CD14-positive monocyte (primary cell): ENCODE data around the gene RAVER1. TPM values are rescaled to one million over a fixed set of nuclear protein-coding genes. Genes with fewer than 3 reads are reported as not detected.

ENCODE experiments used
- DNase-seq, 3 donors: peaks; one replicate each; pipeline ENCODE4 v3.0.0-alpha.2; 2011 to 2022
- H2AFZ ChIP-seq: 2 replicates; pipeline ENCODE4 v1.6.0; 2012; ENCODE audit warnings: mild to moderate bottlenecking, low read depth, low read length, inconsistent platforms; ENCODE audit not compliant: insufficient read depth, poor library complexity, severe bottlenecking
- H3K27ac ChIP-seq, 2 donors: 1 replicate in 1 of 2; 2 replicates in 1 of 2; pipeline ENCODE4 v1.5.1; 2012 to 2013; ENCODE audit warnings: low read length in 2 of 2, control low read depth in 1 of 2, inconsistent platforms in 1 of 2, low read depth in 1 of 2, mild to moderate bottlenecking in 1 of 2
- H3K27me3 ChIP-seq, 2 donors: one replicate each; pipeline versions ENCODE4 v1.6.0 to v1.6.1; 2011 to 2013; ENCODE audit warnings: low read length in 2 of 2; ENCODE audit not compliant: control insufficient read depth in 2 of 2, insufficient read depth in 2 of 2
- H3K36me3 ChIP-seq, 2 donors: replicated peaks in 1 of 2; 1 replicate in 1 of 2; 2 replicates in 1 of 2; pipeline versions ENCODE4 v1.5.1 to v1.6.1; 2012 to 2013; ENCODE audit warnings: low read length in 2 of 2, control low read depth in 1 of 2, inconsistent platforms in 1 of 2, mild to moderate bottlenecking in 1 of 2; ENCODE audit not compliant: insufficient read depth in 2 of 2, control insufficient read depth in 1 of 2
- H3K4me1 ChIP-seq, 2 donors: 1 replicate in 1 of 2; 2 replicates in 1 of 2; pipeline versions ENCODE4 v1.5.1 to v1.6.1; 2012 to 2013; ENCODE audit warnings: low read length in 2 of 2, control low read depth in 1 of 2, inconsistent platforms in 1 of 2, mild to moderate bottlenecking in 1 of 2, moderate library complexity in 1 of 2; ENCODE audit not compliant: insufficient read depth in 2 of 2, control insufficient read depth in 1 of 2
- H3K4me2 ChIP-seq: replicated peaks from 2 replicates; pipeline ENCODE3; 2012; ENCODE audit warnings: low read length, moderate library complexity, mild to moderate bottlenecking; ENCODE audit not compliant: poor library complexity, severe bottlenecking; ENCODE audit errors: extremely low read depth
- H3K4me3 ChIP-seq, 3 experiments: fragments of 200-600 bp in 1 of 3; sonication (generic) in 1 of 3; replicated peaks in 1 of 3; 1 replicate in 2 of 3; 2 replicates in 1 of 3; pipeline ENCODE4 v1.5.1; 2011 to 2013; ENCODE audit warnings: low read length in 3 of 3, mild to moderate bottlenecking in 3 of 3, control low read depth in 2 of 3, low read depth in 2 of 3, inconsistent platforms in 1 of 3, moderate library complexity in 1 of 3
- H3K79me2 ChIP-seq: 2 replicates; pipeline ENCODE4 v1.6.0; 2012; ENCODE audit warnings: mild to moderate bottlenecking, control low read depth, inconsistent platforms, low read length, moderate library complexity; ENCODE audit not compliant: insufficient read depth
- H3K9ac ChIP-seq: 2 replicates; pipeline ENCODE4 v1.6.0; 2017; ENCODE audit warnings: low read length, mild to moderate bottlenecking; ENCODE audit not compliant: insufficient read depth, poor library complexity, severe bottlenecking
- H3K9me3 ChIP-seq, 2 donors: replicated peaks in 1 of 2; 1 replicate in 1 of 2; 2 replicates in 1 of 2; pipeline versions ENCODE4 v1.5.1 to v1.6.1; 2012 to 2013; ENCODE audit warnings: low read length in 2 of 2, control low read depth in 1 of 2; ENCODE audit not compliant: control insufficient read depth in 1 of 2, insufficient read depth in 1 of 2
- H4K20me1 ChIP-seq: 2 replicates; pipeline ENCODE4 v1.6.0; 2012; ENCODE audit warnings: mild to moderate bottlenecking, low read length, control low read depth, moderate library complexity; ENCODE audit not compliant: insufficient read depth
- H3K27ac Mint-ChIP-seq, 7 donors: one replicate each; pipeline ENCODE4 v1.8.0; 2020; ENCODE audit warnings: mild to moderate bottlenecking in 7 of 7, mixed read lengths in 7 of 7, moderate library complexity in 6 of 7, inconsistent platforms in 2 of 7
- H3K27me3 Mint-ChIP-seq, 3 donors: one replicate each; pipeline ENCODE4 v1.8.0; 2021 to 2022; ENCODE audit warnings: low read depth in 3 of 3, mild to moderate bottlenecking in 3 of 3, mixed read lengths in 3 of 3, moderate library complexity in 3 of 3, inconsistent platforms in 1 of 3
- H3K36me3 Mint-ChIP-seq, 2 donors: one replicate each; pipeline ENCODE4 v1.8.0; 2020; ENCODE audit warnings: mixed read lengths in 2 of 2, inconsistent platforms in 1 of 2, mild to moderate bottlenecking in 1 of 2
- H3K4me1 Mint-ChIP-seq: one replicate; pipeline ENCODE4 v1.8.0; 2020; ENCODE audit warnings: mild to moderate bottlenecking, mixed read lengths
- H3K4me3 Mint-ChIP-seq, 2 donors: one replicate each; pipeline ENCODE4 v1.8.0; 2020; ENCODE audit warnings: mild to moderate bottlenecking in 2 of 2, mixed read lengths in 2 of 2, moderate library complexity in 1 of 2
- H3K9me3 Mint-ChIP-seq, 7 donors: one replicate each; pipeline ENCODE4 v1.8.0; 2020 to 2022; ENCODE audit warnings: mixed read lengths in 7 of 7, mild to moderate bottlenecking in 6 of 7, moderate library complexity in 6 of 7, inconsistent platforms in 2 of 7
- WGBS: methylation state at CpG from one replicate; pipeline ENCODE4 v1.1.5; 2013; ENCODE audit warnings: missing lambda C conversion rate; ENCODE audit not compliant: insufficient coverage; 5-methylcytosine and 5-hydroxymethylcytosine counted together
- intact Hi-C, 2 donors: fragments of 100-400 bp; cut with micrococcal nuclease; formaldehyde crosslinking; loops; one replicate each; pipeline versions ENCODE4 v1.15.0 to v1.15.1; 2023
- polyA plus RNA-seq, 3 donors: library from polyadenylated mRNA; depleted of rRNA in 1 of 3; unstranded in 2 of 3; stranded (reverse) in 1 of 3; fragments of 300-500 nt in 2 of 3; fragments of >200 nt in 1 of 3; fragmentation: Illumina TruSeq in 2 of 3; gene quantifications; 1 replicate in 2 of 3; 2 replicates in 1 of 3; pipeline ENCODE4 v1.2.3, GENCODE V29; 2012 to 2021
- TF ChIP-seq, protein P1 (sequence below): fragments of 200-600 bp; IDR thresholded peaks from one replicate; pipeline ENCODE4 v1.8.0; 2022; ENCODE audit warnings: antibody characterized with exemption, mild to moderate bottlenecking

RAVER1 gene
- polyA plus RNA-seq, 3 donors = 6.0 to 20.7 (median 9.0) TPM

DNA sequence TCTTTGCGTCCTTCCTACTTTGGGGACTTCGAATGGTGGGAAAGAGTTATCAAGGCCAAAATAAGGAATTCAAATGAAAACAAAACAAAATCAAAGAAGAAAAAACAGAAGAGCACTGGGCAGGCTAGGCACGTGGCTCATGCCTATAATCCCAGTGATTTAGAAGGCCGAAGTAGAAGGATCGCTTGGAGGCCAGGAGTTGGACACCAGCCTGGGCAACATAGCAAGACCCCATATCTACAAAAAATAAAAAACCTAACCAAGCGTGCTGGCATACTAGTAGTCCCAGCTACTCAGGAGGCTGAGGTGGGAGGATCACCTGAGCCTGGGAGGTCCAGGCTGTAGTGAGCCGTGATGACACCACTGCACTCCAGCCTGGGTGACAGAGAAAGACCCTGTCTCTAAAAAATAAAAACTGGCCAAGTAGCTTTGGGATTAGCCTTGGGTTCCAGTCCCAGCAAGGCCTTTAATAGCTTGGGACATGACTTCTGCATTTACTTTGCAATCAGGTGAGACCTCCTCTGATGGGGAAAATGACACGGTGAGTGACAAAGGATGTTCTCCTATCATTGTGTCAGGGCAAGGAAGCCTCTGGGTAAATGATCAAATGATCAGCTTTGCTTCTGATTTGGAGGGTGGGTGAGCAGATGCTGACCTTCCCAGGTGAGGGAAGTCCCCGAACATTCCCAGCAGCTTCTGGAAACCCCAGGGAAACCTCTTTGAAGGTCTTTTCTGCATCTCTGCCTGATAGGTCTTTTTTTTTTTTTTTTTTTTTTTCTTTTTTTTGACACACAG lies 55.3 kb downstream of the RAVER1 start:
- Histone ChIP-seq H3K4me1 (peaks cover 3 to 32% of the 10 kb centered on the region in 2 donors), H3K9ac (no peak overlapping the region), H2AFZ (no peak overlapping the region), H3K36me3 (peaks cover 60 to 88% of the 10 kb centered on the region in 2 donors), H4K20me1 (peaks cover 99% of the 10 kb centered on the region), H3K4me2 (no peak overlapping the region), H3K4me3 (no peak overlapping the region), H3K27me3 (no peaks in the 10 kb centered on the region), H3K79me2 (peaks cover 18% of the 10 kb centered on the region), H3K9me3 (no peaks in the 10 kb centered on the region), H3K27ac (no peak overlapping the region)
- no peak for DNase-seq
- Mint-ChIP-seq H3K36me3 (peaks cover 65 to 100% of the 10 kb centered on the region in 2 donors), H3K27ac (no peak overlapping the region), H3K4me3 (no peak overlapping the region), H3K27me3 (peaks cover 0 to 2% (median 1%) of the 10 kb centered on the region in 3 donors), H3K4me1 (peaks cover 30% of the 10 kb centered on the region), H3K9me3 (peaks cover 0 to 2% (median 0%) of the 10 kb centered on the region in 7 donors)
- intact Hi-C loops = no loop called here
- 100% methylated on average over 4 of the region's 9 CpGs for WGBS
- TF ChIP-seq, protein P1, sequence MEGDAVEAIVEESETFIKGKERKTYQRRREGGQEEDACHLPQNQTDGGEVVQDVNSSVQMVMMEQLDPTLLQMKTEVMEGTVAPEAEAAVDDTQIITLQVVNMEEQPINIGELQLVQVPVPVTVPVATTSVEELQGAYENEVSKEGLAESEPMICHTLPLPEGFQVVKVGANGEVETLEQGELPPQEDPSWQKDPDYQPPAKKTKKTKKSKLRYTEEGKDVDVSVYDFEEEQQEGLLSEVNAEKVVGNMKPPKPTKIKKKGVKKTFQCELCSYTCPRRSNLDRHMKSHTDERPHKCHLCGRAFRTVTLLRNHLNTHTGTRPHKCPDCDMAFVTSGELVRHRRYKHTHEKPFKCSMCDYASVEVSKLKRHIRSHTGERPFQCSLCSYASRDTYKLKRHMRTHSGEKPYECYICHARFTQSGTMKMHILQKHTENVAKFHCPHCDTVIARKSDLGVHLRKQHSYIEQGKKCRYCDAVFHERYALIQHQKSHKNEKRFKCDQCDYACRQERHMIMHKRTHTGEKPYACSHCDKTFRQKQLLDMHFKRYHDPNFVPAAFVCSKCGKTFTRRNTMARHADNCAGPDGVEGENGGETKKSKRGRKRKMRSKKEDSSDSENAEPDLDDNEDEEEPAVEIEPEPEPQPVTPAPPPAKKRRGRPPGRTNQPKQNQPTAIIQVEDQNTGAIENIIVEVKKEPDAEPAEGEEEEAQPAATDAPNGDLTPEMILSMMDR = no peak

DNA sequence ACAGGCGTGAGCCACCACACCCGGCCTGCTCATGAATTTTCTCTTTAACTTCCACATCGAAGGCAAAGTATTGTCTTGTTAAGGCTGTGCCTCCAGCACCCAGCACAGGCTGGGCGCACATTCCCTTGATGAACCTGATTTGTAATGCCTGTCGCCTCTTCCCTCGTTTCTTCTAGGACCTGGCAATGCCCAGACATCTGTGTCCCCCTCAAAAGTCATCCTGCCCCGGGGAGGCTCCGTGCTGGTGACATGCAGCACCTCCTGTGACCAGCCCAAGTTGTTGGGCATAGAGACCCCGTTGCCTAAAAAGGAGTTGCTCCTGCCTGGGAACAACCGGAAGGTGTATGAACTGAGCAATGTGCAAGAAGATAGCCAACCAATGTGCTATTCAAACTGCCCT lies 58.7 kb downstream of the RAVER1 start:
- peak overlapping the region in 1 of 7 donors; percentile 58 for H3K27ac Mint-ChIP-seq
- H2AFZ ChIP-seq = no peak overlapping the region
- peaks cover 36% of the 10 kb centered on the region for H3K79me2 ChIP-seq
- H3K27ac ChIP-seq = no peak overlapping the region
- H3K27me3 Mint-ChIP-seq = no peaks in the 10 kb centered on the region
- no peak overlapping the region for H3K4me3 ChIP-seq
- WGBS = 98% methylated on average over 10 of the region's 10 CpGs
- intact Hi-C loops = loop anchor here (5.0 kb wide), 1 partner anchor 58 kb away; the partner anchor contains the start of gene RAVER1 (in 2 of the 2)
- H3K36me3 ChIP-seq = peaks cover 41 to 57% of the 10 kb centered on the region in 2 donors
- no peak overlapping the region for H3K9ac ChIP-seq
- H3K4me1 Mint-ChIP-seq = peaks cover 39% of the 10 kb centered on the region
- peaks cover 86% of the 10 kb centered on the region for H4K20me1 ChIP-seq
- H3K9me3 ChIP-seq = no peaks in the 10 kb centered on the region
- H3K4me1 ChIP-seq = peaks cover 31 to 52% of the 10 kb centered on the region in 2 donors
- no peaks in the 10 kb centered on the region for H3K27me3 ChIP-seq
- peak overlapping the region in 1 of 2 donors; percentile 15 for H3K4me3 Mint-ChIP-seq
- TF ChIP-seq, protein P1 = no peak
- no peak for DNase-seq
- peaks cover 0 to 2% (median 0%) of the 10 kb centered on the region in 7 donors for H3K9me3 Mint-ChIP-seq
- no peak overlapping the region for H3K4me2 ChIP-seq
- peaks cover 51 to 79% of the 10 kb centered on the region in 2 donors for H3K36me3 Mint-ChIP-seq
